ENCODE results near the gene EFHD1.

Gene EFHD1

GRCh38 chr2:232611061-232611460 is 22.3 kb upstream of the EFHD1 start:
- Histone ChIP-seq H3K36me3 (replicated peaks) (no peaks in the 10 kb centered on the region), H3K27ac (no peak overlapping the region), H3K27me3 (replicated peaks) (no peaks in the 10 kb centered on the region), H3K4me3 (ENCODE audit: low read depth, low read length) (no peak overlapping the region)
- TF ChIP-seq CTCF (IDR thresholded peaks at IDR 0.05; ENCODE audit: low read depth, low read length, missing control alignments), result no peak
- no peak for DNase-seq
- in situ Hi-C loops (cut with HindIII; ENCODE audit: low pct_ligation_motif_present, low sequenced_read_pairs), result no loop called here

GRCh38 chr2:232611559-232612218 is 21.7 kb upstream of the EFHD1 start:
- no peak overlapping the region for H3K4me3 ChIP-seq (ENCODE audit: low read depth, low read length)
- in situ Hi-C loops (cut with HindIII; ENCODE audit: low pct_ligation_motif_present, low sequenced_read_pairs), result no loop called here
- peak; percentile 54 for DNase-seq
- no peaks in the 10 kb centered on the region for H3K36me3 ChIP-seq (replicated peaks)
- peak; percentile 93 for TF ChIP-seq CTCF (IDR thresholded peaks at IDR 0.05; ENCODE audit: low read depth, low read length, missing control alignments)
- H3K27ac ChIP-seq, result no peak overlapping the region
- H3K27me3 ChIP-seq (replicated peaks), result no peaks in the 10 kb centered on the region

GRCh38 chr2:232613538-232614134 is 19.8 kb upstream of the EFHD1 start:
- in situ Hi-C loops (cut with HindIII; ENCODE audit: low pct_ligation_motif_present, low sequenced_read_pairs), result no loop called here
- TF ChIP-seq CTCF (IDR thresholded peaks at IDR 0.05; ENCODE audit: low read depth, low read length, missing control alignments), result no peak
- no peak overlapping the region for H3K4me3 ChIP-seq (ENCODE audit: low read depth, low read length)
- H3K27ac ChIP-seq, result no peak overlapping the region
- no peaks in the 10 kb centered on the region for H3K27me3 ChIP-seq (replicated peaks)
- no peaks in the 10 kb centered on the region for H3K36me3 ChIP-seq (replicated peaks)
- no peak for DNase-seq

- no peak overlapping the region for H3K27ac ChIP-seq
- H3K27me3 ChIP-seq (replicated peaks), result no peaks in the 10 kb centered on the region
- TF ChIP-seq CTCF (IDR thresholded peaks at IDR 0.05; ENCODE audit: low read depth, low read length, missing control alignments), result no peak
- no peaks in the 10 kb centered on the region for H3K36me3 ChIP-seq (replicated peaks)
- no peak overlapping the region for H3K4me3 ChIP-seq (ENCODE audit: low read depth, low read length)
- DNase-seq, result no peak
- in situ Hi-C loops (cut with HindIII; ENCODE audit: low pct_ligation_motif_present, low sequenced_read_pairs), result no loop called here
Observed at GRCh38 chr2:232615339-232615738, 18.1 kb upstream of the EFHD1 start.

- no peak for DNase-seq
- no peak overlapping the region for H3K4me3 ChIP-seq (ENCODE audit: low read depth, low read length)
- in situ Hi-C loops (cut with HindIII; ENCODE audit: low pct_ligation_motif_present, low sequenced_read_pairs), result no loop called here
- TF ChIP-seq CTCF (IDR thresholded peaks at IDR 0.05; ENCODE audit: low read depth, low read length, missing control alignments), result no peak
- no peak overlapping the region for H3K27ac ChIP-seq
- no peaks in the 10 kb centered on the region for H3K27me3 ChIP-seq (replicated peaks)
- no peaks in the 10 kb centered on the region for H3K36me3 ChIP-seq (replicated peaks)
Observed at GRCh38 chr2:232621186-232621585, 12.2 kb upstream of the EFHD1 start.

- DNase-seq, result no peak
- Histone ChIP-seq H3K27ac (no peak overlapping the region), H3K36me3 (replicated peaks) (no peaks in the 10 kb centered on the region), H3K27me3 (replicated peaks) (no peaks in the 10 kb centered on the region), H3K4me3 (ENCODE audit: low read depth, low read length) (no peak overlapping the region)
- TF ChIP-seq CTCF (IDR thresholded peaks at IDR 0.05; ENCODE audit: low read depth, low read length, missing control alignments), result no peak
- in situ Hi-C loops (cut with HindIII; ENCODE audit: low pct_ligation_motif_present, low sequenced_read_pairs), result no loop called here
Observed at GRCh38 chr2:232622563-232622962, 10.8 kb upstream of the EFHD1 start.

All from brain microvascular endothelial cell (primary cell).